SJSA1 (cell line): Measurements from ENCODE around the gene PKD1L1. TPM values are rescaled to one million over a fixed set of nuclear protein-coding genes. Genes with fewer than 3 reads are reported as not detected.

Experiments used
- DNase-seq, 2 experiments: peaks; one replicate each; pipeline ENCODE4 v3.0.0-alpha.2; 2015 to 2020; ENCODE audit warnings: low spot score in 2 of 2, low read depth in 1 of 2
- H3K27ac ChIP-seq: fragments of 250-450 bp; sonication (Bioruptor Pico); 2 replicates; pipeline ENCODE4 v1.5.1; 2020; ENCODE audit warnings: mild to moderate bottlenecking, moderate library complexity
- H3K27me3 ChIP-seq: fragments of 250-450 bp; sonication (Bioruptor Pico); replicated peaks from 2 replicates; pipeline ENCODE4 v1.5.1; 2020; ENCODE audit warnings: mild to moderate bottlenecking, moderate library complexity
- H3K36me3 ChIP-seq: fragments of 250-450 bp; sonication (Bioruptor Pico); 2 replicates; pipeline ENCODE4 v1.5.1; 2020; ENCODE audit warnings: mild to moderate bottlenecking
- H3K4me1 ChIP-seq: fragments of 250-450 bp; sonication (Bioruptor Pico); replicated peaks from 2 replicates; pipeline ENCODE4 v1.6.1; 2021; ENCODE audit warnings: mild to moderate bottlenecking
- H3K4me3 ChIP-seq: fragments of 250-450 bp; sonication (Bioruptor Pico); 2 replicates; pipeline ENCODE4 v1.5.1; 2020; ENCODE audit warnings: mild to moderate bottlenecking
- H3K9me3 ChIP-seq: fragments of 250-450 bp; sonication (Bioruptor Pico); replicated peaks from 2 replicates; pipeline ENCODE4 v1.5.1; 2020; ENCODE audit warnings: mild to moderate bottlenecking
- total RNA-seq: library from RNA; depleted of rRNA; stranded (reverse); fragments of >200 nt; shearing (Covaris generic); gene quantifications from 2 replicates; pipeline ENCODE4 v1.2.3, GENCODE V29; 2014

PKD1L1 gene
- total RNA-seq, 1 experiment from 2014 or later: 0.53 TPM

GRCh38 chr7:47782022-47782421 lies 166.2 kb downstream of the PKD1L1 start:
- no peak overlapping the region for H3K4me3 ChIP-seq
- DNase-seq: no peak
- no peaks in the 10 kb centered on the region for H3K9me3 ChIP-seq
- no peaks in the 10 kb centered on the region for H3K36me3 ChIP-seq
- H3K4me1 ChIP-seq: peaks cover 68% of the 10 kb centered on the region
- no peaks in the 10 kb centered on the region for H3K27me3 ChIP-seq
- H3K27ac ChIP-seq: no peak overlapping the region; the same call in 1 of the 2 replicates

- Histone ChIP-seq H3K27me3 (no peaks in the 10 kb centered on the region), H3K4me1 (peaks cover 56% of the 10 kb centered on the region), H3K4me3 (no peak overlapping the region), H3K27ac (no peak overlapping the region), H3K36me3 (no peaks in the 10 kb centered on the region), H3K9me3 (no peaks in the 10 kb centered on the region)
- DNase-seq: no peak
Measured at GRCh38 chr7:47780555-47780954, 167.7 kb downstream of the PKD1L1 start.

- Histone ChIP-seq H3K27ac (no peak overlapping the region), H3K4me3 (no peak overlapping the region), H3K36me3 (no peaks in the 10 kb centered on the region), H3K27me3 (no peaks in the 10 kb centered on the region), H3K9me3 (no peaks in the 10 kb centered on the region), H3K4me1 (peaks cover 50% of the 10 kb centered on the region)
- DNase-seq: no peak
Measured at GRCh38 chr7:47779341-47779771, 168.9 kb downstream of the PKD1L1 start.

- Histone ChIP-seq H3K36me3 (no peaks in the 10 kb centered on the region), H3K27me3 (no peaks in the 10 kb centered on the region), H3K4me3 (no peak overlapping the region), H3K27ac (peak overlapping the region; percentile 20; the same call in 1 of the 2 replicates), H3K4me1 (peaks cover 44% of the 10 kb centered on the region), H3K9me3 (no peaks in the 10 kb centered on the region)
- DNase-seq: peak; percentile 92 to 94
Measured at GRCh38 chr7:47778153-47778661, 170.1 kb downstream of the PKD1L1 start.

- DNase-seq: no peak
- Histone ChIP-seq H3K27ac (peak overlapping the region; percentile 39; the same call in 1 of the 2 replicates), H3K4me3 (no peak overlapping the region), H3K4me1 (peaks cover 42% of the 10 kb centered on the region), H3K27me3 (no peaks in the 10 kb centered on the region), H3K36me3 (no peaks in the 10 kb centered on the region), H3K9me3 (no peaks in the 10 kb centered on the region)
Measured at GRCh38 chr7:47777531-47778152, 170.6 kb downstream of the PKD1L1 start.

GRCh38 chr7:47776335-47776734 lies 171.9 kb downstream of the PKD1L1 start:
- no peak overlapping the region for H3K27ac ChIP-seq
- H3K9me3 ChIP-seq: no peaks in the 10 kb centered on the region
- no peak overlapping the region for H3K4me3 ChIP-seq
- H3K27me3 ChIP-seq: no peaks in the 10 kb centered on the region
- no peaks in the 10 kb centered on the region for H3K36me3 ChIP-seq
- H3K4me1 ChIP-seq: peaks cover 44% of the 10 kb centered on the region
- DNase-seq: no peak

GRCh38 chr7:47775238-47775637 lies 173.0 kb downstream of the PKD1L1 start:
- H3K36me3 ChIP-seq: no peaks in the 10 kb centered on the region
- no peak overlapping the region for H3K27ac ChIP-seq

GRCh38 chr7:47772492-47772891 lies 175.8 kb downstream of the PKD1L1 start:
- DNase-seq: no peak
- Histone ChIP-seq H3K27me3 (no peaks in the 10 kb centered on the region), H3K4me3 (no peak overlapping the region), H3K9me3 (no peaks in the 10 kb centered on the region), H3K27ac (no peak overlapping the region), H3K36me3 (no peaks in the 10 kb centered on the region), H3K4me1 (peaks cover 32% of the 10 kb centered on the region)

More at GRCh38 chr7:47775238-47775637, 173.0 kb downstream of the PKD1L1 start:
- no peak overlapping the region for H3K4me3 ChIP-seq
- H3K4me1 ChIP-seq: peaks cover 48% of the 10 kb centered on the region
- no peaks in the 10 kb centered on the region for H3K27me3 ChIP-seq
- no peak for DNase-seq
- H3K9me3 ChIP-seq: no peaks in the 10 kb centered on the region

- Histone ChIP-seq H3K36me3 (no peaks in the 10 kb centered on the region), H3K27me3 (no peaks in the 10 kb centered on the region), H3K4me1 (peaks cover 28% of the 10 kb centered on the region), H3K9me3 (no peaks in the 10 kb centered on the region), H3K4me3 (no peak overlapping the region), H3K27ac (0 out of 2 replicates have a peak overlapping the region, but pooled peaks have one; percentile 14)
- DNase-seq: no peak
Measured at GRCh38 chr7:47771990-47772360, 176.3 kb downstream of the PKD1L1 start.

- H3K36me3 ChIP-seq: no peaks in the 10 kb centered on the region
- peak in 1 of 2 experiments; percentile 52 for DNase-seq
- H3K27ac ChIP-seq: peak overlapping the region; percentile 14; the same call in 1 of the 2 replicates
- peaks cover 28% of the 10 kb centered on the region for H3K4me1 ChIP-seq
- no peaks in the 10 kb centered on the region for H3K9me3 ChIP-seq
- H3K4me3 ChIP-seq: no peak overlapping the region
- H3K27me3 ChIP-seq: no peaks in the 10 kb centered on the region
Measured at GRCh38 chr7:47771336-47771989, 176.8 kb downstream of the PKD1L1 start.

- Histone ChIP-seq H3K27ac (no peak overlapping the region), H3K4me1 (peaks cover 42% of the 10 kb centered on the region), H3K9me3 (no peaks in the 10 kb centered on the region), H3K36me3 (no peaks in the 10 kb centered on the region), H3K4me3 (no peak overlapping the region), H3K27me3 (no peaks in the 10 kb centered on the region)
- DNase-seq: no peak
Measured at GRCh38 chr7:47766126-47766525, 182.1 kb downstream of the PKD1L1 start.

- H3K4me1 ChIP-seq: peaks cover 40% of the 10 kb centered on the region
- no peaks in the 10 kb centered on the region for H3K27me3 ChIP-seq
- H3K9me3 ChIP-seq: no peaks in the 10 kb centered on the region
- no peak overlapping the region for H3K4me3 ChIP-seq
- peak overlapping the region; percentile 85; the same call in 1 of the 2 replicates for H3K27ac ChIP-seq
- no peaks in the 10 kb centered on the region for H3K36me3 ChIP-seq
- DNase-seq: no peak
Measured at GRCh38 chr7:47765373-47765979, 182.8 kb downstream of the PKD1L1 start.

- H3K36me3 ChIP-seq: no peaks in the 10 kb centered on the region
- no peak for DNase-seq
- peaks cover 40% of the 10 kb centered on the region for H3K4me1 ChIP-seq
- no peak overlapping the region for H3K4me3 ChIP-seq
- H3K9me3 ChIP-seq: no peaks in the 10 kb centered on the region
- H3K27ac ChIP-seq: peak overlapping the region; percentile 85
- no peaks in the 10 kb centered on the region for H3K27me3 ChIP-seq
Measured at GRCh38 chr7:47764746-47765145, 183.5 kb downstream of the PKD1L1 start.
